ENCODE data around the gene TPM1.

GRCh38 chr15:63016234-63016633 is 26.3 kb upstream of the TPM1 start:
- TF ChIP-seq CTCF (IDR thresholded peaks at IDR 0.05) (no peak), ZFX (IDR thresholded peaks at IDR 0.05; ENCODE audit: borderline replicate concordance) (no peak)
